Measurements from ENCODE around the gene INTS3. TPM values are rescaled to one million over a fixed set of nuclear protein-coding genes. Genes with fewer than 3 reads are reported as not detected.

The INTS3 gene
- polyA plus RNA-seq, 3 donors from 2014 or later = 7.5 to 14.5 (median 7.9) TPM

GRCh38 chr1:153794624-153795329 is 66.9 kb downstream of the INTS3 start:
- H3K27me3 Mint-ChIP-seq (ENCODE audit: low read depth in 3 of 3) = peaks cover 0 to 7% (median 2%) of the 10 kb centered on the region in 3 donors
- no peak for DNase-seq
- H3K9me3 Mint-ChIP-seq = no peaks in the 10 kb centered on the region
- peaks cover 0 to 3% (median 0%) of the 10 kb centered on the region in 3 donors for H3K36me3 Mint-ChIP-seq
- peaks cover 57 to 64% of the 10 kb centered on the region in 2 donors for H3K4me1 Mint-ChIP-seq
- H3K27ac Mint-ChIP-seq = peak overlapping the region; percentile 31 to 83 (median 54)
- peak overlapping the region; percentile 29 to 64 (median 52) for H3K4me3 Mint-ChIP-seq

DNA sequence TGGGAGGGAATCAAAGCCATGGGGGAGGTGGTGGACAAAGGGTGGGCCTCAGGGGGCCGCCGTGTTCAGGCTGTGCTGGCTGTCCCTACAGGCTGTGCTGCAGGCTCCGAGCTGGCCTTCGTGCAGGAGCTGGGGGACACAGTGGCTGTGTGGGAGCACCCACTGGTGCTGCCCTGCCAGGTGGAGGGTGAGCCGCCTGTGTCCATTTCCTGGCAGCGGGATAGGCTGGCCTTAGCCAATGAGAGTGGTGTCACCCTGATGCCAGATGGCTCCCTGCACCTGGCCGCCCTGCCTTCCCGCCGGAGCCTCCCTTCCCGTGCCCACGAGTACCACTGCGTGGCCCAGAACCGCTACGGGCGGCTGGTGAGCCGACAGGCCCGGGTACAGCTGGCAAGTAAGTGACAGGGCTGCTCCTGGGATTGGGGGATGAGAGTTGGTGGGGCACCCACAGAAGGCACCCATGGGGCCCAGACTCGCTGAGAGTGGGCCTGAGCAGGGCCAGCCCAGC is 67.5 kb downstream of the INTS3 start:
- peaks cover 51 to 58% of the 10 kb centered on the region in 2 donors for H3K4me1 Mint-ChIP-seq
- no peak for DNase-seq
- H3K36me3 Mint-ChIP-seq = peaks cover 0 to 3% (median 0%) of the 10 kb centered on the region in 3 donors
- no peaks in the 10 kb centered on the region for H3K9me3 Mint-ChIP-seq
- H3K27me3 Mint-ChIP-seq (ENCODE audit: low read depth in 3 of 3) = peaks cover 0 to 7% (median 2%) of the 10 kb centered on the region in 3 donors
- peak overlapping the region in 3 of 5 donors; percentile 21 to 68 (median 44) for H3K4me3 Mint-ChIP-seq
- peak overlapping the region in 1 of 6 donors; percentile 59 for H3K27ac Mint-ChIP-seq

- Mint-ChIP-seq H3K4me1 (peaks cover 43 to 50% of the 10 kb centered on the region in 2 donors), H3K9me3 (no peaks in the 10 kb centered on the region), H3K36me3 (peaks cover 0 to 3% (median 0%) of the 10 kb centered on the region in 3 donors), H3K4me3 (peak overlapping the region in 4 of 5 donors; percentile 21 to 79 (median 34)), H3K27me3 (ENCODE audit: low read depth in 3 of 3) (peaks cover under 1 to 7% (median 1%) of the 10 kb centered on the region in 3 donors), H3K27ac (peak overlapping the region in 5 of 6 donors; percentile 46 to 84 (median 60))
- DNase-seq = peak; percentile 39 to 44 (median 40)
Measured at GRCh38 chr1:153795934-153796785, 68.3 kb downstream of the INTS3 start.

GRCh38 chr1:153796786-153797659 is 69.2 kb downstream of the INTS3 start:
- Mint-ChIP-seq H3K27me3 (ENCODE audit: low read depth in 3 of 3) (peaks cover 1 to 7% (median 3%) of the 10 kb centered on the region in 3 donors), H3K4me3 (peak overlapping the region; percentile 55 to 79 (median 74)), H3K9me3 (no peaks in the 10 kb centered on the region), H3K36me3 (peaks cover 0 to 3% (median 0%) of the 10 kb centered on the region in 3 donors), H3K4me1 (peaks cover 36 to 45% of the 10 kb centered on the region in 2 donors), H3K27ac (peak overlapping the region; percentile 46 to 87 (median 64))
- DNase-seq = peak; percentile 70 to 77 (median 73)

DNA sequence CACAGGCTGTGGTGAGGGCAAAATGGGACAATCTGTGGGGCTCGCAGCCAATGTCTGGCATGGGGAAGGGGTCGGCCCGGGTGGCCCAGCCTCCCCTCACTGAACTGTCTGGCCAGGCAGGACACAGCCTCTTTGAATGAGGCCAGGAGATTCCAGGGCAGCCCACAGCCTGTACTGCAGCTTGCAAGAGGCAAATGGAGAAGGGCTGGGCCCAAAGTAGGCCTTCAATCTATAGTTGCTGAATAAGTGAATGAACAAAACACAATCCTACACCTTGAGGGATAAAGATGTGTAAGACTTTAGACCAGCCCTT is 70.6 kb downstream of the INTS3 start:
- Mint-ChIP-seq H3K27me3 (ENCODE audit: low read depth in 3 of 3) (peaks cover 1 to 7% (median 3%) of the 10 kb centered on the region in 3 donors), H3K27ac (no peak overlapping the region), H3K9me3 (no peaks in the 10 kb centered on the region), H3K4me1 (peaks cover 40 to 45% of the 10 kb centered on the region in 2 donors), H3K4me3 (no peak overlapping the region), H3K36me3 (peaks cover 0 to 3% (median 0%) of the 10 kb centered on the region in 3 donors)
- DNase-seq = no peak

- Mint-ChIP-seq H3K4me3 (no peak overlapping the region), H3K27ac (no peak overlapping the region), H3K9me3 (no peaks in the 10 kb centered on the region), H3K36me3 (peaks cover 0 to 3% (median 0%) of the 10 kb centered on the region in 3 donors), H3K4me1 (peaks cover 46 to 51% of the 10 kb centered on the region in 2 donors), H3K27me3 (ENCODE audit: low read depth in 3 of 3) (peaks cover 3 to 7% (median 3%) of the 10 kb centered on the region in 3 donors)
- DNase-seq = no peak
Measured at GRCh38 chr1:153799016-153799415, 71.2 kb downstream of the INTS3 start.

DNA sequence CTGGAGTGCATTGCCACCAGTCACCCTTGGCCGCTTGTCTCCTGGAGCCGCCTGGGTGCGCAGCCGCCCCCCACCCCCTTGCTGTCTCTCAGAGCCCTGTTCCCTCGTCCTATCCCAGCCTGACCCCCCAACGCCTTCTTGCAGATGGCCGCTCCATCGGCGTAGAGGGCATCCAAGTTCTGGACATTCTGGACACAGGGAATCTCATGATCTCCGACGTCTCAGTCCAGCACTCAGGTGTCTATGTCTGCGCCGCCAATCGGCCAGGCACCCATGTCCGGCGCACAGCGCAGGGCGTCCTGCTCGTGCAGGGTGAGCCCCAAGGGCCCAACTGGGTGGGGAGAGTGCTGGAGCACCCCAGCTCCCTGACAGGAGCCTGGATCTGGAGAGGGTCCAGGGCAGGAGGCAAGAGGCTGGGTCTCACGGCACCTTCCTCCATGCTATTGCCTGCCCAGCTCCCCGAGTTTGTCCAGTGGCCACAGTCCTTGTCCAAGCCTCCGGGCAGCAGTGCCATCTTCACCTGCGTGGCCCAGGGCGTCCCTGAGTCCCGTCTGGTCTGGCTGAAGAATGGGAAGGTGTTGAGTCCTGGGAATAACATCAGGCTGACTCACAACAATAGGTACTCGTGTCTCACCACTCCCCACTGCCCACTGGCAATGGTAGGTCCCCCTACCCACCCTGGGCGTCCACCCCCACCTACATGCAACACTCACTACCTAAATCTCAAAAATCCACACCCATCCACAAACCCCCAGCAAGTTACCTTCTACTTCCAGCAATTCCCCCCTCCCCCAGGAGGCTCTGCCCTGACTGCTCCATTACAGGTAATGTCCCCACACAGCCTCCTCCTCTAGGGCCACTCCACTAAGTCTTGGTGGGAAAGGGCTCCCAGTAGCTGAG is 72.0 kb downstream of the INTS3 start:
- DNase-seq = no peak
- H3K27ac Mint-ChIP-seq = no peak overlapping the region
- H3K9me3 Mint-ChIP-seq = no peaks in the 10 kb centered on the region
- H3K4me1 Mint-ChIP-seq = peaks cover 47 to 54% of the 10 kb centered on the region in 2 donors
- H3K27me3 Mint-ChIP-seq (ENCODE audit: low read depth in 3 of 3) = peaks cover 3 to 5% (median 3%) of the 10 kb centered on the region in 3 donors
- H3K36me3 Mint-ChIP-seq = no peaks in the 10 kb centered on the region
- no peak overlapping the region for H3K4me3 Mint-ChIP-seq

GRCh38 chr1:153800516-153800915 is 72.7 kb downstream of the INTS3 start:
- peak overlapping the region in 2 of 6 donors; percentile 34 to 55 for H3K27ac Mint-ChIP-seq
- H3K9me3 Mint-ChIP-seq = no peaks in the 10 kb centered on the region
- DNase-seq = no peak
- H3K4me1 Mint-ChIP-seq = peaks cover 50 to 54% of the 10 kb centered on the region in 2 donors
- peaks cover 3 to 5% (median 5%) of the 10 kb centered on the region in 3 donors for H3K27me3 Mint-ChIP-seq (ENCODE audit: low read depth in 3 of 3)
- H3K36me3 Mint-ChIP-seq = no peaks in the 10 kb centered on the region
- H3K4me3 Mint-ChIP-seq = no peak overlapping the region

GRCh38 chr1:153801028-153801625 is 73.3 kb downstream of the INTS3 start:
- no peaks in the 10 kb centered on the region for H3K9me3 Mint-ChIP-seq
- peak overlapping the region in 3 of 6 donors; percentile 43 to 62 (median 55) for H3K27ac Mint-ChIP-seq
- peaks cover 51 to 54% of the 10 kb centered on the region in 2 donors for H3K4me1 Mint-ChIP-seq
- no peaks in the 10 kb centered on the region for H3K36me3 Mint-ChIP-seq
- H3K4me3 Mint-ChIP-seq = no peak overlapping the region
- DNase-seq = no peak
- H3K27me3 Mint-ChIP-seq (ENCODE audit: low read depth in 3 of 3) = peaks cover 3 to 5% (median 5%) of the 10 kb centered on the region in 3 donors

DNA sequence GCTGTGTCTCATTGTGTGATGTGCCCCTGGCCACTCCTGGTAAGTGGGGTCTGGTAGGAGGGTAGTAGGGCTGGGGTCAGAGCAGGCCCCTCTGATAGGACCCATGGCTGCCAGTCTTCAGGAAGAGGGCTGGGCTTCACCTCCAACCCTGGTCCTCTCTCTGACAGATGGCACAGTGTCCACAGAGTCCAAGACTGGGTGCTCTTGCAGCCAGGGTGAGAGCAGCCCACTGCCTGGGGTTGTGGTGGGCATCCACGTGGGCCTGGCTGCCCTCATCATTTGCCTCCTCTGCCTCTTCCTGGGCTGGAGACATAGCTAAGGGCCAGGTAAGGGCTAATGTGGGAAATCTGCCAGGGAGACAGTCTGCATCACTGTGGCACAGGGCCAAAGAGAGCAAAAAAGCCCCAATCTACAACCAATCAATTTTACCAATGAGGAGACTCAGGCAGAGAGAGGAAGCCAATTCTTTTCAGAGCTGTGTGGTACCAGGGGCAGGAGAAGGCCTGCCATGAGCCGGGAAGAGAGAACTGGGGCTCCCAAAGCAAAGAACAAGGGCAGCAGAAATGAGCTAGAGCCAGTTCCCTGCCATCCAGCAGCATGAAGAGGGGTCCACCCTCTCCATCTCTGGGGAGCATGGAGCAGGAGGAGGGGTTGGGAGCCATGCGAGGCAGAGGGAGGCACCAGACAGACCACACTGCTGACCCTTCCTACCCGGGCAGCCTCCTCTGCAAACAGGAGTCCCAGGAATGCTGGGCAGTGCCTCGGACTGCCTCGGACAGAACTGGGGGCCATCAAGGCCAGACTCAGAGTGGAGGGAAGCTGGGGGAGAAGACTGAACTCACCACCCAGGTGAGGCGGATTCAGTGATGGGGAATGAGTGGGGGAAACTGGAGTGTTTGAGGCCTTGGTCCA is 74.2 kb downstream of the INTS3 start:
- Mint-ChIP-seq H3K36me3 (no peaks in the 10 kb centered on the region), H3K27ac (peak overlapping the region in 5 of 6 donors; percentile 43 to 82 (median 76)), H3K4me1 (peaks cover 42 to 45% of the 10 kb centered on the region in 2 donors), H3K27me3 (ENCODE audit: low read depth in 3 of 3) (peaks cover 3 to 5% (median 5%) of the 10 kb centered on the region in 3 donors), H3K9me3 (no peaks in the 10 kb centered on the region), H3K4me3 (no peak overlapping the region)
- DNase-seq = no peak

- peaks cover under 1 to 9% (median 3%) of the 10 kb centered on the region in 3 donors for H3K36me3 Mint-ChIP-seq
- no peak for DNase-seq
- peaks cover 36 to 40% of the 10 kb centered on the region in 2 donors for H3K4me1 Mint-ChIP-seq
- peak overlapping the region; percentile 75 to 94 (median 92) for H3K27ac Mint-ChIP-seq
- no peak overlapping the region for H3K4me3 Mint-ChIP-seq
- H3K27me3 Mint-ChIP-seq (ENCODE audit: low read depth in 3 of 3) = peaks cover 3 to 5% (median 3%) of the 10 kb centered on the region in 3 donors
- H3K9me3 Mint-ChIP-seq = no peaks in the 10 kb centered on the region
Measured at GRCh38 chr1:153803470-153804056, 75.7 kb downstream of the INTS3 start.
